ENCODE results near the gene APLNR.

Gene APLNR

GRCh38 chr11:57263351-57263750, 26.3 kb upstream of the APLNR start:
- H2AFZ ChIP-seq (ENCODE audit: low read length) = no peak overlapping the region
- no peaks in the 10 kb centered on the region for H3K27me3 ChIP-seq (ENCODE audit: insufficient read depth, low read length)

GRCh38 chr11:57262157-57262556, 25.1 kb upstream of the APLNR start:
- Histone ChIP-seq H3K27ac (ENCODE audit: low read depth, low read length, poor library complexity, severe bottlenecking) (no peak overlapping the region), H3K4me2 (ENCODE audit: low read length) (no peak overlapping the region), H3K36me3 (ENCODE audit: insufficient read depth, low read length) (no peaks in the 10 kb centered on the region), H3K9me3 (ENCODE audit: low read length) (no peaks in the 10 kb centered on the region), H3K27me3 (ENCODE audit: insufficient read depth, low read length) (no peaks in the 10 kb centered on the region), H3K9ac (ENCODE audit: low read length) (no peak overlapping the region), H4K20me1 (ENCODE audit: insufficient read depth, low read length) (no peaks in the 10 kb centered on the region), H2AFZ (ENCODE audit: low read length) (no peak overlapping the region), H3K4me3 (ENCODE audit: low read depth, low read length, poor library complexity, severe bottlenecking) (no peak overlapping the region), H3F3A (ENCODE audit: insufficient read depth, low read length) (no peaks in the 10 kb centered on the region), H3K9me2 (ENCODE audit: low read depth, low read length) (no peaks in the 10 kb centered on the region), H3K4me1 (ENCODE audit: insufficient read depth, low read length, severe bottlenecking) (no peaks in the 10 kb centered on the region), H3K79me2 (ENCODE audit: insufficient read depth, low read length) (no peaks in the 10 kb centered on the region)
- no peak for TF ChIP-seq EZH2 (IDR thresholded peaks at IDR 0.05; ENCODE audit: borderline replicate concordance, low read length)
- TF ChIP-seq CTCF (IDR thresholded peaks at IDR 0.05; ENCODE audit: low read length) = no peak

More at GRCh38 chr11:57263351-57263750, 26.3 kb upstream of the APLNR start:
- no peak for TF ChIP-seq CTCF (IDR thresholded peaks at IDR 0.05; ENCODE audit: low read length)
- TF ChIP-seq EZH2 (IDR thresholded peaks at IDR 0.05; ENCODE audit: borderline replicate concordance, low read length) = no peak
- no peak overlapping the region for H3K4me3 ChIP-seq (ENCODE audit: low read depth, low read length, poor library complexity, severe bottlenecking)
- H3K9me3 ChIP-seq (ENCODE audit: low read length) = no peaks in the 10 kb centered on the region
- H3K36me3 ChIP-seq (ENCODE audit: insufficient read depth, low read length) = no peaks in the 10 kb centered on the region
- no peaks in the 10 kb centered on the region for H3K79me2 ChIP-seq (ENCODE audit: insufficient read depth, low read length)
- H4K20me1 ChIP-seq (ENCODE audit: insufficient read depth, low read length) = no peaks in the 10 kb centered on the region
- no peak overlapping the region for H3K27ac ChIP-seq (ENCODE audit: low read depth, low read length, poor library complexity, severe bottlenecking)
- no peak overlapping the region for H3K9ac ChIP-seq (ENCODE audit: low read length)
- no peaks in the 10 kb centered on the region for H3K9me2 ChIP-seq (ENCODE audit: low read depth, low read length)
- H3K4me2 ChIP-seq (ENCODE audit: low read length) = no peak overlapping the region
- no peaks in the 10 kb centered on the region for H3F3A ChIP-seq (ENCODE audit: insufficient read depth, low read length)
- H3K4me1 ChIP-seq (ENCODE audit: insufficient read depth, low read length, severe bottlenecking) = no peaks in the 10 kb centered on the region

- no peaks in the 10 kb centered on the region for H3K79me2 ChIP-seq (ENCODE audit: insufficient read depth, low read length)
- no peak overlapping the region for H3K4me3 ChIP-seq (ENCODE audit: low read depth, low read length, poor library complexity, severe bottlenecking)
- H2AFZ ChIP-seq (ENCODE audit: low read length) = no peak overlapping the region
- H3K4me1 ChIP-seq (ENCODE audit: insufficient read depth, low read length, severe bottlenecking) = no peaks in the 10 kb centered on the region
- H3K4me2 ChIP-seq (ENCODE audit: low read length) = no peak overlapping the region
- TF ChIP-seq EZH2 (IDR thresholded peaks at IDR 0.05; ENCODE audit: borderline replicate concordance, low read length) (no peak), CTCF (IDR thresholded peaks at IDR 0.05; ENCODE audit: low read length) (no peak)
- no peaks in the 10 kb centered on the region for H3K27me3 ChIP-seq (ENCODE audit: insufficient read depth, low read length)
- no peaks in the 10 kb centered on the region for H3F3A ChIP-seq (ENCODE audit: insufficient read depth, low read length)
- H3K9me2 ChIP-seq (ENCODE audit: low read depth, low read length) = no peaks in the 10 kb centered on the region
- H3K27ac ChIP-seq (ENCODE audit: low read depth, low read length, poor library complexity, severe bottlenecking) = no peak overlapping the region
- no peaks in the 10 kb centered on the region for H4K20me1 ChIP-seq (ENCODE audit: insufficient read depth, low read length)
- H3K36me3 ChIP-seq (ENCODE audit: insufficient read depth, low read length) = no peaks in the 10 kb centered on the region
- H3K9ac ChIP-seq (ENCODE audit: low read length) = no peak overlapping the region
- no peaks in the 10 kb centered on the region for H3K9me3 ChIP-seq (ENCODE audit: low read length)
Measured at GRCh38 chr11:57260937-57261783, 24.1 kb upstream of the APLNR start.
